CD8-positive, alpha-beta memory T cell (primary cell): ENCODE results near the gene GIPR. TPM values are rescaled to one million over a fixed set of nuclear protein-coding genes. Genes with fewer than 3 reads are reported as not detected.

Experiments used
- CTCF ChIA-PET: fragments of 350-600 bp; sonication (Branson Sonifier 250); formaldehyde crosslinking; loops from one replicate; lab custom pipeline; 2021; ENCODE audit warnings: antibody characterized with exemption; lab: Charles Lee
- POLR2A ChIA-PET: fragments of 350-600 bp; sonication (Branson Sonifier 250); formaldehyde crosslinking; loops from one replicate; lab custom pipeline; 2021; ENCODE audit warnings: antibody characterized with exemption; lab: Charles Lee
- DNase-seq, 5 donors: peaks; one replicate each; pipeline versions ENCODE4 v3.0.0 to v3.0.0-alpha.2; 2020 to 2022; ENCODE audit warnings: mixed read lengths in 1 of 5
- H3K27ac ChIP-seq: one replicate; pipeline ENCODE4 v1.7.0; 2013; ENCODE audit warnings: low read depth, mild to moderate bottlenecking, low read length, moderate library complexity
- H3K27me3 ChIP-seq: 2 replicates; pipeline ENCODE4 v1.7.0; 2013; ENCODE audit warnings: low read length, mild to moderate bottlenecking; ENCODE audit not compliant: insufficient read depth, poor library complexity, severe bottlenecking
- H3K36me3 ChIP-seq: 2 replicates; pipeline ENCODE4 v1.7.0; 2013; ENCODE audit warnings: mild to moderate bottlenecking, low read length, moderate library complexity; ENCODE audit not compliant: insufficient read depth
- H3K4me1 ChIP-seq: 2 replicates; pipeline ENCODE4 v1.7.0; 2013; ENCODE audit warnings: mild to moderate bottlenecking, low read length, moderate library complexity; ENCODE audit not compliant: insufficient read depth
- H3K4me3 ChIP-seq: 2 replicates; pipeline ENCODE4 v1.7.0; 2013; ENCODE audit warnings: mild to moderate bottlenecking, low read length
- H3K9me3 ChIP-seq: 2 replicates; pipeline ENCODE4 v1.7.0; 2013; ENCODE audit warnings: mild to moderate bottlenecking, low read length
- H3K27ac Mint-ChIP-seq, 8 donors: one replicate each; pipeline ENCODE4 v1.8.0; 2020 to 2021; ENCODE audit warnings: mixed read lengths in 8 of 8, mild to moderate bottlenecking in 6 of 8, inconsistent platforms in 3 of 8, moderate library complexity in 3 of 8
- H3K27me3 Mint-ChIP-seq, 2 donors: one replicate each; pipeline ENCODE4 v1.8.0; 2020 to 2021; ENCODE audit warnings: mixed read lengths in 2 of 2, mild to moderate bottlenecking in 1 of 2, moderate library complexity in 1 of 2
- H3K36me3 Mint-ChIP-seq, 3 donors: one replicate each; pipeline ENCODE4 v1.8.0; 2020 to 2021; ENCODE audit warnings: mixed read lengths in 3 of 3, inconsistent platforms in 1 of 3, mild to moderate bottlenecking in 1 of 3
- H3K4me1 Mint-ChIP-seq, 3 donors: one replicate each; pipeline ENCODE4 v1.8.0; 2020 to 2021; ENCODE audit warnings: mixed read lengths in 3 of 3, inconsistent platforms in 1 of 3, mild to moderate bottlenecking in 1 of 3
- H3K4me3 Mint-ChIP-seq, 7 donors: one replicate each; pipeline ENCODE4 v1.8.0; 2020 to 2021; ENCODE audit warnings: mixed read lengths in 7 of 7, mild to moderate bottlenecking in 6 of 7, moderate library complexity in 4 of 7, inconsistent platforms in 2 of 7
- H3K9me3 Mint-ChIP-seq, 5 donors: one replicate each; pipeline ENCODE4 v1.8.0; 2020 to 2022; ENCODE audit warnings: mixed read lengths in 5 of 5, mild to moderate bottlenecking in 3 of 5, moderate library complexity in 2 of 5, inconsistent platforms in 1 of 5
- polyA plus RNA-seq: library from polyadenylated mRNA; unstranded; fragments of 300-500 nt; fragmentation: Illumina TruSeq; gene quantifications from one replicate; pipeline ENCODE4 v1.2.3, GENCODE V29; 2021
- total RNA-seq, 2 experiments: library from RNA; stranded (reverse); gene quantifications; one replicate each; pipeline ENCODE4 v1.2.3, GENCODE V29; 2021

GIPR gene
- total and polyA plus RNA-seq, 3 experiments from 2014 or later, result 0.21 to 1.9 (median 1.7) TPM

GRCh38 chr19:45712699-45713067 lies 44.7 kb downstream of the GIPR start:
- Histone ChIP-seq H3K36me3 (no peaks in the 10 kb centered on the region), H3K4me3 (no peak overlapping the region), H3K4me1 (peaks cover 14% of the 10 kb centered on the region), H3K27me3 (no peaks in the 10 kb centered on the region), H3K9me3 (no peaks in the 10 kb centered on the region), H3K27ac (no peak overlapping the region)
- no peaks in the 10 kb centered on the region for H3K9me3 Mint-ChIP-seq
- H3K36me3 Mint-ChIP-seq, result peaks cover 0 to 40% (median 6%) of the 10 kb centered on the region in 3 donors
- CTCF ChIA-PET, result interaction anchor here (5.9 kb wide), 1 partner anchor 20 kb away, joined by 45 read pairs; the partner anchor contains the start of genes QPCTL and SNRPD2
- no peak for DNase-seq
- H3K4me3 Mint-ChIP-seq, result no peak overlapping the region
- no peaks in the 10 kb centered on the region for H3K27me3 Mint-ChIP-seq
- no peak overlapping the region for H3K27ac Mint-ChIP-seq
- peaks cover 31 to 44% (median 37%) of the 10 kb centered on the region in 3 donors for H3K4me1 Mint-ChIP-seq
- POLR2A ChIA-PET, result no interaction called here

- H3K27ac Mint-ChIP-seq, result no peak overlapping the region
- peaks cover 0 to 40% (median 6%) of the 10 kb centered on the region in 3 donors for H3K36me3 Mint-ChIP-seq
- no peaks in the 10 kb centered on the region for H3K9me3 Mint-ChIP-seq
- DNase-seq, result no peak
- no peaks in the 10 kb centered on the region for H3K27me3 Mint-ChIP-seq
- Histone ChIP-seq H3K9me3 (no peaks in the 10 kb centered on the region), H3K4me3 (no peak overlapping the region), H3K4me1 (peaks cover 18% of the 10 kb centered on the region), H3K36me3 (no peaks in the 10 kb centered on the region), H3K27me3 (no peaks in the 10 kb centered on the region), H3K27ac (no peak overlapping the region)
- H3K4me1 Mint-ChIP-seq, result peaks cover 32 to 48% (median 42%) of the 10 kb centered on the region in 3 donors
- ChIA-PET POLR2A (interaction anchor here (0.7 kb wide), 1 partner anchor 887 kb away, joined by 5 read pairs; no protein-coding TSS in a partner anchor), CTCF (interaction anchor here (5.9 kb wide), 1 partner anchor 20 kb away, joined by 45 read pairs; the partner anchor contains the start of genes QPCTL and SNRPD2)
- no peak overlapping the region for H3K4me3 Mint-ChIP-seq
These were observed 45.1 kb downstream of the GIPR start for GRCh38 chr19:45713141-45713540.

GRCh38 chr19:45715139-45715538 lies 47.1 kb downstream of the GIPR start:
- peaks cover 24% of the 10 kb centered on the region for H3K4me1 ChIP-seq
- H3K27ac Mint-ChIP-seq, result peak overlapping the region in 3 of 8 donors; percentile 18 to 29 (median 28)
- H3K36me3 Mint-ChIP-seq, result peaks cover 0 to 42% (median 12%) of the 10 kb centered on the region in 3 donors
- no peak overlapping the region for H3K27ac ChIP-seq
- no peaks in the 10 kb centered on the region for H3K27me3 Mint-ChIP-seq
- H3K27me3 ChIP-seq, result no peaks in the 10 kb centered on the region
- H3K9me3 ChIP-seq, result no peaks in the 10 kb centered on the region
- H3K4me3 Mint-ChIP-seq, result peak overlapping the region in 3 of 7 donors; percentile 10 to 54 (median 40)
- no peak for DNase-seq
- H3K36me3 ChIP-seq, result no peaks in the 10 kb centered on the region
- CTCF ChIA-PET, result interaction anchor here (1.1 to 5.9 kb wide), 2 partner anchors 22 to 34 kb away, joined by 3 to 45 read pairs; partner anchors contain the start of genes QPCTL and SNRPD2
- no peaks in the 10 kb centered on the region for H3K9me3 Mint-ChIP-seq
- POLR2A ChIA-PET, result interaction anchor here (0.6 to 1.1 kb wide), 4 partner anchors 16 to 746 kb away, joined by 3 to 10 read pairs (median 4); partner anchors contain the start of gene SNRPD2
- H3K4me1 Mint-ChIP-seq, result peaks cover 43 to 58% (median 51%) of the 10 kb centered on the region in 3 donors
- no peak overlapping the region for H3K4me3 ChIP-seq

GRCh38 chr19:45716359-45717130 lies 48.5 kb downstream of the GIPR start:
- no peaks in the 10 kb centered on the region for H3K27me3 ChIP-seq
- Mint-ChIP-seq H3K4me1 (peaks cover 39 to 52% (median 45%) of the 10 kb centered on the region in 3 donors), H3K9me3 (no peaks in the 10 kb centered on the region), H3K27me3 (no peaks in the 10 kb centered on the region), H3K36me3 (peaks cover 0 to 38% (median 8%) of the 10 kb centered on the region in 3 donors), H3K27ac (peak overlapping the region; percentile 83 to 99 (median 97)), H3K4me3 (peak overlapping the region; percentile 86 to 97 (median 95))
- H3K27ac ChIP-seq, result peak overlapping the region; percentile 74
- no peak for DNase-seq
- no peaks in the 10 kb centered on the region for H3K9me3 ChIP-seq
- peaks cover 24% of the 10 kb centered on the region for H3K4me1 ChIP-seq
- ChIA-PET POLR2A (interaction anchor here (0.6 to 2.4 kb wide), 8 partner anchors 14 to 1557 kb away, joined by 3 to 19 read pairs (median 8); partner anchors contain the start of genes DMWD, FBXO46, QPCTL and SIX5), CTCF (interaction anchor here (0.6 to 5.9 kb wide), 9 partner anchors 14 to 277 kb away, joined by 3 to 45 read pairs (median 4); partner anchors contain the start of genes QPCTL, SIX5 and SNRPD2)
- peak overlapping the region; percentile 82 for H3K4me3 ChIP-seq
- no peaks in the 10 kb centered on the region for H3K36me3 ChIP-seq

GRCh38 chr19:45717131-45717982 lies 49.3 kb downstream of the GIPR start:
- peak overlapping the region; percentile 83 to 99 (median 97) for H3K27ac Mint-ChIP-seq
- peaks cover 39 to 56% (median 49%) of the 10 kb centered on the region in 3 donors for H3K4me1 Mint-ChIP-seq
- H3K27ac ChIP-seq, result peak overlapping the region; percentile 83
- no peaks in the 10 kb centered on the region for H3K36me3 ChIP-seq
- POLR2A ChIA-PET, result interaction anchor here (0.5 to 2.4 kb wide), 10 partner anchors 13 to 1557 kb away, joined by 3 to 19 read pairs (median 6); partner anchors contain the start of genes CALM3, DMWD, FBXO46 and QPCTL
- H3K36me3 Mint-ChIP-seq, result peaks cover 0 to 39% (median 8%) of the 10 kb centered on the region in 3 donors
- H3K4me1 ChIP-seq, result peaks cover 24% of the 10 kb centered on the region
- H3K9me3 Mint-ChIP-seq, result no peaks in the 10 kb centered on the region
- no peaks in the 10 kb centered on the region for H3K27me3 Mint-ChIP-seq
- H3K9me3 ChIP-seq, result no peaks in the 10 kb centered on the region
- CTCF ChIA-PET, result interaction anchor here (0.6 to 5.9 kb wide), 10 partner anchors 13 to 278 kb away, joined by 3 to 45 read pairs (median 4); partner anchors contain the start of genes QPCTL, SIX5 and SNRPD2
- H3K27me3 ChIP-seq, result no peaks in the 10 kb centered on the region
- H3K4me3 ChIP-seq, result peak overlapping the region; percentile 82
- peak; percentile 97 to 99 (median 99) for DNase-seq
- peak overlapping the region; percentile 86 to 97 (median 95) for H3K4me3 Mint-ChIP-seq

- H3K4me3 ChIP-seq, result peak overlapping the region; percentile 76
- H3K4me1 ChIP-seq, result peaks cover 24% of the 10 kb centered on the region
- H3K27me3 Mint-ChIP-seq, result no peaks in the 10 kb centered on the region
- H3K27me3 ChIP-seq, result no peaks in the 10 kb centered on the region
- H3K9me3 Mint-ChIP-seq, result no peaks in the 10 kb centered on the region
- DNase-seq, result peak in 2 of 5 donors; percentile 13 to 51
- CTCF ChIA-PET, result interaction anchor here (1.0 to 5.9 kb wide), 5 partner anchors 12 to 81 kb away, joined by 4 to 45 read pairs (median 5); partner anchors contain the start of genes QPCTL, SIX5 and SNRPD2
- peaks cover 39 to 56% (median 49%) of the 10 kb centered on the region in 3 donors for H3K4me1 Mint-ChIP-seq
- peak overlapping the region; percentile 83 for H3K27ac ChIP-seq
- POLR2A ChIA-PET, result interaction anchor here (0.9 to 2.4 kb wide), 7 partner anchors 12 to 1556 kb away, joined by 3 to 19 read pairs (median 9); partner anchors contain the start of genes CALM3, DMWD, FBXO46 and QPCTL
- no peaks in the 10 kb centered on the region for H3K36me3 ChIP-seq
- H3K27ac Mint-ChIP-seq, result peak overlapping the region; percentile 83 to 99 (median 97)
- H3K9me3 ChIP-seq, result no peaks in the 10 kb centered on the region
- peaks cover 0 to 39% (median 8%) of the 10 kb centered on the region in 3 donors for H3K36me3 Mint-ChIP-seq
- peak overlapping the region; percentile 86 to 97 (median 95) for H3K4me3 Mint-ChIP-seq
These were observed 50.1 kb downstream of the GIPR start for GRCh38 chr19:45717983-45718650.
